ENCODE results near the gene TRAM2. TPM values are rescaled to one million over a fixed set of nuclear protein-coding genes. Genes with fewer than 3 reads are reported as not detected.

TRAM2 gene
- total RNA-seq, 1 donor from 2014 or later: 9.9 TPM

DNA sequence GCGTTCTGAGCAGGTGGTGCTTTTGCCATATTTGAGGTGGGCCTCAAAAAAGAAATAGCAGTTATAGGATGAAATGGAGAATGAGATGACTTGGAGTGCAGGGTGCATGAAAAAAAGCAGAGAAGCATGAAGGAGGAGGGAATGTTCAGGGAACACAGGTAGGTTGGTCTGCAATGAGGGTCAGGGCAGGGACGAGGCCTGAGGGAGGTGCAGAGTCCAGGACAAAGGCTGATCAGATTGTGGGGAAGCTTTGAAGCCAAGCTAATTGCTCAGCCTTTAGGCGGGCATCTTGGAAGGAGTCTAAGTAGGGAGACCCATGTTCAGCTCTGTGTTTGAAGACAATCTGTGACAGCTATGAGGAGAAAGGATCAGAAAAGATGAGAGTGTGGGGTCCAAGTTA lies 12.0 kb downstream of the TRAM2 start:
- peaks cover 20% of the 10 kb centered on the region for H3K4me1 Mint-ChIP-seq
- H3K4me3 Mint-ChIP-seq: no peak overlapping the region
- ChIA-PET POLR2A (interaction anchor here (1.1 kb wide), 1 partner anchor 280 kb away, joined by 3 read pairs; no protein-coding TSS in a partner anchor), CTCF (no interaction called here)
- H3K27me3 Mint-ChIP-seq: no peaks in the 10 kb centered on the region
- peaks cover 2% of the 10 kb centered on the region for H3K36me3 Mint-ChIP-seq (ENCODE audit: low read depth)
- H3K9me3 Mint-ChIP-seq: no peaks in the 10 kb centered on the region
- TF ChIP-seq, protein P1, sequence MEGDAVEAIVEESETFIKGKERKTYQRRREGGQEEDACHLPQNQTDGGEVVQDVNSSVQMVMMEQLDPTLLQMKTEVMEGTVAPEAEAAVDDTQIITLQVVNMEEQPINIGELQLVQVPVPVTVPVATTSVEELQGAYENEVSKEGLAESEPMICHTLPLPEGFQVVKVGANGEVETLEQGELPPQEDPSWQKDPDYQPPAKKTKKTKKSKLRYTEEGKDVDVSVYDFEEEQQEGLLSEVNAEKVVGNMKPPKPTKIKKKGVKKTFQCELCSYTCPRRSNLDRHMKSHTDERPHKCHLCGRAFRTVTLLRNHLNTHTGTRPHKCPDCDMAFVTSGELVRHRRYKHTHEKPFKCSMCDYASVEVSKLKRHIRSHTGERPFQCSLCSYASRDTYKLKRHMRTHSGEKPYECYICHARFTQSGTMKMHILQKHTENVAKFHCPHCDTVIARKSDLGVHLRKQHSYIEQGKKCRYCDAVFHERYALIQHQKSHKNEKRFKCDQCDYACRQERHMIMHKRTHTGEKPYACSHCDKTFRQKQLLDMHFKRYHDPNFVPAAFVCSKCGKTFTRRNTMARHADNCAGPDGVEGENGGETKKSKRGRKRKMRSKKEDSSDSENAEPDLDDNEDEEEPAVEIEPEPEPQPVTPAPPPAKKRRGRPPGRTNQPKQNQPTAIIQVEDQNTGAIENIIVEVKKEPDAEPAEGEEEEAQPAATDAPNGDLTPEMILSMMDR (IDR thresholded peaks at IDR 0.05): no peak
- intact Hi-C loops (cut with micrococcal nuclease): no loop called here
- ATAC-seq (ENCODE audit: low read depth): no peak
- DNase-seq: no peak
- no peak overlapping the region for H3K27ac Mint-ChIP-seq

DNA sequence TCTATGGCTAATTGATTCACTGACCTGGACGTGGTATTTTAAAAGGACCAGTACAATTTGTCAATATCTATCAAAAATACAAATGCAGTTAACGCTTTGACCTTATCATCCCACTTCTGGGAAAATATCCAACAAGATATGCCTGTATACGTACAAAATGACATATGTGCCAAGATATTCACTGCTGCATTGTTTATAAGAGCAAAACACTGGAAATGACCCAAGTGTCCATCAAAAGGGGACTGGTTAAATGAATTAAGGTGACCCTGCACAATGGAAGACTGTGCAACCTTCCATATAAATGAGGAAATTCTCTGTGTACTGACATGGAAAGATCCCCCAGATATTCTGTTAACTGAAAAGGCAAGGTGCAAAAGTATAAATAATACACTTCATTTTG lies 13.9 kb downstream of the TRAM2 start:
- Mint-ChIP-seq H3K27me3 (no peaks in the 10 kb centered on the region), H3K9me3 (no peaks in the 10 kb centered on the region), H3K27ac (no peak overlapping the region), H3K4me1 (peaks cover 20% of the 10 kb centered on the region), H3K36me3 (ENCODE audit: low read depth) (peaks cover 9% of the 10 kb centered on the region), H3K4me3 (no peak overlapping the region)
- POLR2A ChIA-PET: no interaction called here
- DNase-seq (no peak), ATAC-seq (ENCODE audit: low read depth) (no peak)
- intact Hi-C loops (cut with micrococcal nuclease): no loop called here
- CTCF ChIA-PET: no interaction called here
- TF ChIP-seq, protein P1 (IDR thresholded peaks at IDR 0.05): no peak

DNA sequence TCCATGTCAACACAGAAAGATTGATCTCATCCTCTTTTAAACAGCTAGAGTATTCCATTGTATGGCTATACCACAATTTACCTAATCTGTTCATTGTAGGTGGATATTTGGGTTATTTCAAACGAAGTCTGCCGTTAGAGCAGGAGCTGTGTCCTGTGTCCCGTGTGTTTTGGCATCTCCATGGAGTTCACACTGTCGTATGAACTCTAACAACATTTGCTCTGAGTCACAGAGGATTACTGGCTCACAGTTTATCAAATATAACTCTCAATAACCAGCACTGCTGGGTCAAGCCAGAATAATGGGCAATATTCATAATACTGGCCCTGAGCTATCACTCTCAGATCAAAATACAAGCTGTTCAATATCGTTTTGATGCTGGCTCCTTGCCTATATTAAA lies 16.4 kb downstream of the TRAM2 start:
- Mint-ChIP-seq H3K27ac (no peak overlapping the region), H3K4me3 (no peak overlapping the region), H3K9me3 (no peaks in the 10 kb centered on the region), H3K27me3 (no peaks in the 10 kb centered on the region), H3K36me3 (ENCODE audit: low read depth) (peaks cover 7% of the 10 kb centered on the region), H3K4me1 (peaks cover 5% of the 10 kb centered on the region)
- DNase-seq (no peak), ATAC-seq (ENCODE audit: low read depth) (no peak)
- intact Hi-C loops (cut with micrococcal nuclease): no loop called here
- ChIA-PET POLR2A (no interaction called here), CTCF (no interaction called here)
- TF ChIP-seq, protein P1 (IDR thresholded peaks at IDR 0.05): no peak

DNA sequence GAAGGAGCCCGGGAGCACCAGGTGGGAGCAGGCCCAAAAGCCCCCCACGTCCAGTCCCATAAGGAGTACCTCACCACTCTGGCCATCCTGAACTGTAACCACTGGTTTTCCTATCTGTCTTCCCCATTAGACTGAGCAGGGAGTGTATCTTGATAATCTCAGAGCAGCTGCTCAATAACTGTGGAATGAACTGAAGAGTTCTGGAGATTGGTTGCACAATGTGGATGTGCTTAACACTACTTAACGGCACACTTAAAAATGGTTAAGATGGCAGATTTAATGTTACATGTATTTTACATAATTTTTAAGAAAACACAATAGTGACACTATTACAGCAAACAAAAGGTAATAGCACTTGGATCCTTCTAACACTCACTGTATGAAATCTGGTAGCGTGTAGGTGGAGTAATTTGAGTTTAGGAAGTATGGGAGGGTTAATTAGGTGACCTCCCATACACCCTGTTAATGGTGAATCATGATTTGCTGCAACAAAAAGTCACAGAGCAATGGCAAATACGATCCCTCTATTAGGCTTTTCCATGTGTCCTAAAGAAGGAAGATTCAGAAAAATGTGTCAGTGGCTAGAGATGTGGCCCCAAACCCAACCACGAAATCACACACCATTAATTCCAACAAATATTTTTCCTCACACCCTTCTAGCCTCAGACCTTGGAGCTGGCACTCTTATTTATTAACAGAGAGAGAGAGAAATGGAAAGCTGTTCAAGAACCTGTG lies 18.4 kb downstream of the TRAM2 start:
- CTCF ChIA-PET: no interaction called here
- H3K27me3 Mint-ChIP-seq: no peaks in the 10 kb centered on the region
- ATAC-seq (ENCODE audit: low read depth): no peak
- DNase-seq: no peak
- peaks cover 7% of the 10 kb centered on the region for H3K36me3 Mint-ChIP-seq (ENCODE audit: low read depth)
- no peak overlapping the region for H3K27ac Mint-ChIP-seq
- H3K4me3 Mint-ChIP-seq: no peak overlapping the region
- POLR2A ChIA-PET: no interaction called here
- intact Hi-C loops (cut with micrococcal nuclease): no loop called here
- H3K4me1 Mint-ChIP-seq: peaks cover 4% of the 10 kb centered on the region
- TF ChIP-seq, protein P1 (IDR thresholded peaks at IDR 0.05): no peak
- H3K9me3 Mint-ChIP-seq: no peaks in the 10 kb centered on the region

DNA sequence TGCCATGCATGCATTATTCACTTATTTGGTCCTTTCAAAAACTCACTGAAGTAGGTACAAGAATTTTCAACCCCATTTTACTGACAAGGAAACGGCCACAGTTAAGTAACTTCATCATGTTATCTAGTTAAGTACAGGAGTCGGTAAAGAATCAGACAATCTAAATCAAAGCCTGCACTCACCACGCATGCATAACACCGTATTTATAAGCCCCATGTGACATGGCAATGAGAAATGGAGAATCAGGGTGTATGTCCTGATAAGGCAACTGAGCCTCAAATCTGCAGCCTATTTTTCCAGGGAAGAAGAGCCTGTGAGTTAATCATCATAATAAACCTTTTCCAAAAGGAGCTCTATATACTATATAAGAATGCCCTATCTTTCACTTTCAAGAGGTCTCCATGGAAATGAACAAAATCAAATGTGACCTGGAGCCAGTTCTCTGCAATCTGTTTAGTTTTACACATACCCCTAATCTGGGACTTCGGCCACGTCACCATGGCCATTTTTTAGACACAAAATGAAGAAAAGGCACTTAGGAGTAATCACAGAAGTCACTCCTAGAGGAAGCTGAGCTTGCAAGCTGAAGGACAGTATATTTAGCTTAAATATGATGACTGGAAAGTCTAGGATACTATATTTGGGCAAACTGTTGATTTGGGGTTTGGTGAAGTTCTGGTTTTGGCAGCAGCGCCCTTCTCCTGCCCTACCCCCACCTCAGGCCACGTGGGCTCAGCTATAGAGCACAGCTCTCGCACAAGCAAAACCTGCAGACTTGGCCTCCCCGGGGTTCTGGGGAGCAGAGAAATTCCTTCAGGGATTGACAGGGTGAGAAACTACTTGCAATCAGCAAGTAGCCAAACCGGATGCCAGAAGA lies 19.2 kb downstream of the TRAM2 start:
- intact Hi-C loops (cut with micrococcal nuclease): no loop called here
- DNase-seq: no peak
- ChIA-PET POLR2A (no interaction called here), CTCF (no interaction called here)
- H3K27me3 Mint-ChIP-seq: no peaks in the 10 kb centered on the region
- no peak overlapping the region for H3K4me3 Mint-ChIP-seq
- H3K27ac Mint-ChIP-seq: no peak overlapping the region
- no peaks in the 10 kb centered on the region for H3K9me3 Mint-ChIP-seq
- TF ChIP-seq, protein P1 (IDR thresholded peaks at IDR 0.05): no peak
- H3K4me1 Mint-ChIP-seq: peaks cover 12% of the 10 kb centered on the region
- ATAC-seq (ENCODE audit: low read depth): no peak
- peaks cover 7% of the 10 kb centered on the region for H3K36me3 Mint-ChIP-seq (ENCODE audit: low read depth)
